Measurements from ENCODE around the gene ZNF467. TPM values are rescaled to one million over a fixed set of nuclear protein-coding genes. Genes with fewer than 3 reads are reported as not detected.

ZNF467 gene
- total and polyA plus RNA-seq, 2 of the 8 experiments (the other 6 are each of a cell fraction or from before 2014, with no cell fraction given), result 0.50 to 0.51 TPM

GRCh38 chr7:149819141-149819960, 46.0 kb upstream of the ZNF467 start (continued):
- TF ChIP-seq CTCF (IDR thresholded peaks at IDR 0.05; ENCODE audit: control extremely low read depth in 1 of 3, insufficient read depth in 1 of 3, low read depth in 1 of 3, low read length in 3 of 3) (no peak), POU5F1 (IDR thresholded peaks at IDR 0.05; ENCODE audit: low read depth, low read length) (no peak)

Measured in H1 (cell line).